NB4 (cell line): ENCODE measurements around the gene CDX2.
A peak's percentile ranks its signal among the peaks of the same experiment; 100 is the strongest.

Source experiments
- CTCF ChIP-seq: IDR thresholded peaks from one replicate; pipeline ENCODE4 v1.5.1; 2012; ENCODE audit warnings: low read depth, low read length
- POLR2A ChIP-seq: IDR thresholded peaks from 2 replicates; pipeline ENCODE4 v1.6.1; 2011; ENCODE audit warnings: mild to moderate bottlenecking; ENCODE audit not compliant: insufficient read length; ENCODE audit errors: extremely low read depth

DNA sequence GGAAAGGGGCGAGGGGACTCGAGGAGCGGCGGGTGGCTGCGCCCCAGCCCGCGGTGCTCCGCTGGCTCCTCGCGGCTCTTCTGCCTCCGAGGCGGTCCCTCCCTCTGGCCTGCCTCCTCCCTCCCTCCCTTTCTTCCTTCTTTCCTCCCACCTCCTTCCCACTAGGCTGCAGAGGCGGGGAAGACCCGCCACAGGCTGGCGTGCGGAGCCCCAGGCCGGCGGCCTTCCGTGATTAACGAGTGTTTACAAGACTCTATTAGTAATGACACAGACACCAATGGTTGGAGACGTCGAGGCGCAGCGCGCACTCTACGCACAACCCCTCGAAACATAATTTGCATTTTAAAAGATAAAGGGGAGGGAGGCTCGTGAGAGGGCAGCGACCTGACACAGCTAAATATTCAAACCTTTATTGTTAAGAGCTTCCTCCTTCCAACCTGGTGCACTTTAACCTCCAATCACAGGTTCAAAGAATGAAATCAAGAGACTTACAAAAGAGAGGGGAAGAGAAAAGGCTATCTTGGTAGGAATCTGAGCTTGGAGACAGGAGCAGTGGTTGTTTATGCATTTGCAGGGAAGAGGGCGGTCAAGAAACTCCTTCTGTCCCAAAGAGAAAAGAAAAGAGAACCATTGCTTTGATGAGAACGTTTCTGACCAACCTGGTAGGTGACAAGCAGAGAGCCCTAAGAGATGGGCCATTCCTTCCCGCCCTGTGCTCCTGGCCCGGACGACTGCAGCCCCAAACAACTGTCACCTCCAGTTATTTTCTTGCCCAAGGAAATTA lies at the start of gene CDX2:
- no peak for TF ChIP-seq CTCF
- TF ChIP-seq POLR2A, result peak; percentile 40
